ENCODE data around the gene CDC42BPB.

Gene CDC42BPB

GRCh38 chr14:102922490-102923200 lies 134.7 kb downstream of the CDC42BPB start, which contains the start of gene AMN:
TSS of gene AMN (plus strand) at chr14:102922663. CDS start at chr14:102922689, 26 bp downstream.
- Histone ChIP-seq H3K36me3 (ENCODE audit: control insufficient read depth in 2 of 2, insufficient read depth in 1 of 2, low read length in 2 of 2) (no peaks in the 10 kb centered on the region), H3K4me1 (ENCODE audit: control insufficient read depth, insufficient read depth, low read length) (no peaks in the 10 kb centered on the region), H3K27ac (ENCODE audit: extremely low read depth, low read depth, low read length) (no peak within 1 kb of the TSS), H3K9me3 (ENCODE audit: control insufficient read depth, insufficient read depth, low read depth, low read length) (no peaks in the 10 kb centered on the region), H3K4me3 (ENCODE audit: low read depth, low read length) (no peak within 1 kb of the TSS)
- no peak for TF ChIP-seq ZNF184 (tag by site-specific recombination; IDR thresholded peaks at IDR 0.05)
- TF ChIP-seq PBX3 (CRISPR knock-in tag; IDR thresholded peaks at IDR 0.05): no peak
- no peak for TF ChIP-seq ZNF580 (tag by site-specific recombination; IDR thresholded peaks at IDR 0.05)
- TF ChIP-seq ZBTB26 (tag by site-specific recombination; optimal IDR thresholded peaks at IDR 0.05): no peak
- no peak for TF ChIP-seq ZNF544 (tag by site-specific recombination; IDR thresholded peaks at IDR 0.05)
- no peak for TF ChIP-seq TSHZ1 (tag by site-specific recombination; IDR thresholded peaks at IDR 0.05; ENCODE audit: borderline replicate concordance)
- TF ChIP-seq ZNF660 (tag by site-specific recombination; IDR thresholded peaks at IDR 0.05): no peak
- no peak for TF ChIP-seq GLI2 (tag by site-specific recombination; IDR thresholded peaks at IDR 0.05; ENCODE audit: borderline replicate concordance, low read depth)
- no peak for TF ChIP-seq EGR2 (tag by site-specific recombination; IDR thresholded peaks at IDR 0.05; ENCODE audit: low read depth)
- TF ChIP-seq ZNF585B (tag by site-specific recombination; IDR thresholded peaks at IDR 0.05): no peak
- no peak for TF ChIP-seq ZNF76 (tag by site-specific recombination; IDR thresholded peaks at IDR 0.05; ENCODE audit: borderline replicate concordance, low read depth)
- TF ChIP-seq ZNF501 (tag by site-specific recombination; IDR thresholded peaks at IDR 0.05): no peak
- CTCF ChIA-PET: interaction anchor here (0.6 kb wide), 1 partner anchor 263 kb away, joined by 3 read pairs; no protein-coding TSS in a partner anchor
- POLR2A ChIA-PET: no interaction called here

- ChIA-PET POLR2A (no interaction called here), CTCF (no interaction called here)
- H3K9me3 ChIP-seq (ENCODE audit: control insufficient read depth, insufficient read depth, low read depth, low read length): no peaks in the 10 kb centered on the region
- no peak overlapping the region for H3K27ac ChIP-seq (ENCODE audit: extremely low read depth, low read depth, low read length)
- no peaks in the 10 kb centered on the region for H3K4me1 ChIP-seq (ENCODE audit: control insufficient read depth, insufficient read depth, low read length)
- H3K36me3 ChIP-seq (ENCODE audit: control insufficient read depth in 2 of 2, insufficient read depth in 1 of 2, low read length in 2 of 2): no peaks in the 10 kb centered on the region
- H3K4me3 ChIP-seq (ENCODE audit: low read depth, low read length): no peak overlapping the region
- TF ChIP-seq ZNF561 (tag by site-specific recombination; IDR thresholded peaks at IDR 0.05; ENCODE audit: borderline replicate concordance): no peak
- peak; percentile 49; the same call in 1 of the 2 replicates for TF ChIP-seq YY2 (tag by site-specific recombination; IDR thresholded peaks at IDR 0.05)
- peak; percentile 95 for TF ChIP-seq ZBTB17 (tag by site-specific recombination; IDR thresholded peaks at IDR 0.05)
- TF ChIP-seq ZNF202 (tag by site-specific recombination; IDR thresholded peaks at IDR 0.05; ENCODE audit: borderline replicate concordance): no peak
- no peak for TF ChIP-seq ZBTB8A (tag by site-specific recombination; IDR thresholded peaks at IDR 0.05)
- TF ChIP-seq ZNF324 (tag by site-specific recombination; IDR thresholded peaks at IDR 0.05): no peak
- no peak for TF ChIP-seq ZFP41 (tag by site-specific recombination; IDR thresholded peaks at IDR 0.05; ENCODE audit: borderline replicate concordance)
- no peak for TF ChIP-seq ZNF362 (tag by site-specific recombination; IDR thresholded peaks at IDR 0.05)
- 0 out of 2 replicates have a peak, but pooled peaks have one; percentile 6 for TF ChIP-seq ZNF398 (tag by site-specific recombination; IDR thresholded peaks at IDR 0.05)
- no peak for TF ChIP-seq KLF17 (tag by site-specific recombination; IDR thresholded peaks at IDR 0.05)
Observed at GRCh38 chr14:102920998-102921304, 136.4 kb downstream of the CDC42BPB start.
